Measurements from ENCODE around the gene NEO1. TPM values are rescaled to one million over a fixed set of nuclear protein-coding genes. Genes with fewer than 3 reads are reported as not detected.

Gene NEO1
- polyA plus RNA-seq, 1 donor (not counting 4 experiments of a cell fraction or from before 2014, with no cell fraction given) = 4.4 TPM

DNA sequence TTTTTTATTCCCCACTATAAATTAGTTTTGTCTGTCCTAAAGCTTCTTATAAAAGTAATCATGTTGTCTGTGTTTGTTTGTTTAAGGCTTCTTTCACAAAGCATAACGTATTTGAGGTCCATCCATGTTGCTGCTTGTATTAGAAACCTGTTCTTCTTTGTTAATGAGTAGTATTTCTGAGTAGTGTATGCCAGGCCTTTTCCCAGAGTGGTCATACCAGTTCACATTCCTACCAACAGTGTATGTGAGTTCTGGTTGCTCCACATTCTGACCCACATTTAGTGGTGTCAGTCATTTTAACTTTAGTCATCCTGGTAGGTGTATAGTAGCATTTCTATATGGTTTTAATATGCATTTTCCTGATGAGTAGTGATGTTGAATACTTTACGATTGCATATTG, 98.6 kb downstream of the NEO1 start:
- H3K9me1 ChIP-seq (ENCODE audit: control insufficient read depth, extremely low read depth, insufficient read depth, low read length) = no peaks in the 10 kb centered on the region
- H4K20me1 ChIP-seq (ENCODE audit: control insufficient read depth, extremely low read depth, insufficient read depth, low read length) = no peaks in the 10 kb centered on the region
- no peaks in the 10 kb centered on the region for H3K36me3 ChIP-seq (ENCODE audit: control insufficient read depth in 2 of 2, extremely low read depth in 1 of 2, insufficient read depth in 2 of 2, low read length in 2 of 2)
- H3K4me3 ChIP-seq (ENCODE audit: control insufficient read depth in 2 of 3, extremely low read depth in 1 of 3, insufficient read depth in 2 of 3, low read depth in 1 of 3, low read length in 3 of 3) = no peak overlapping the region
- no peak overlapping the region for H2AFZ ChIP-seq (ENCODE audit: control insufficient read depth, low read length)
- FAIRE-seq (no peak), DNase-seq (ENCODE audit: low read depth, low spot score) (no peak)
- no peak overlapping the region for H3K4me2 ChIP-seq (ENCODE audit: control insufficient read depth, extremely low read depth, insufficient read depth, low read depth, low read length)
- H3K79me2 ChIP-seq (ENCODE audit: control insufficient read depth, insufficient read depth, low read length) = no peaks in the 10 kb centered on the region
- H3K27ac ChIP-seq (ENCODE audit: control insufficient read depth, insufficient read depth, low read length) = no peak overlapping the region
- TF ChIP-seq EZH2 (IDR thresholded peaks at IDR 0.05; ENCODE audit: low read length) = no peak
- TF ChIP-seq, protein P1, sequence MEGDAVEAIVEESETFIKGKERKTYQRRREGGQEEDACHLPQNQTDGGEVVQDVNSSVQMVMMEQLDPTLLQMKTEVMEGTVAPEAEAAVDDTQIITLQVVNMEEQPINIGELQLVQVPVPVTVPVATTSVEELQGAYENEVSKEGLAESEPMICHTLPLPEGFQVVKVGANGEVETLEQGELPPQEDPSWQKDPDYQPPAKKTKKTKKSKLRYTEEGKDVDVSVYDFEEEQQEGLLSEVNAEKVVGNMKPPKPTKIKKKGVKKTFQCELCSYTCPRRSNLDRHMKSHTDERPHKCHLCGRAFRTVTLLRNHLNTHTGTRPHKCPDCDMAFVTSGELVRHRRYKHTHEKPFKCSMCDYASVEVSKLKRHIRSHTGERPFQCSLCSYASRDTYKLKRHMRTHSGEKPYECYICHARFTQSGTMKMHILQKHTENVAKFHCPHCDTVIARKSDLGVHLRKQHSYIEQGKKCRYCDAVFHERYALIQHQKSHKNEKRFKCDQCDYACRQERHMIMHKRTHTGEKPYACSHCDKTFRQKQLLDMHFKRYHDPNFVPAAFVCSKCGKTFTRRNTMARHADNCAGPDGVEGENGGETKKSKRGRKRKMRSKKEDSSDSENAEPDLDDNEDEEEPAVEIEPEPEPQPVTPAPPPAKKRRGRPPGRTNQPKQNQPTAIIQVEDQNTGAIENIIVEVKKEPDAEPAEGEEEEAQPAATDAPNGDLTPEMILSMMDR (optimal IDR thresholded peaks at IDR 0.05 in 1 of 3, IDR thresholded peaks at IDR 0.05 in 1 of 3, conservative IDR thresholded peaks at IDR 0.05 in 1 of 3; ENCODE audit: extremely low read depth in 1 of 3, insufficient read depth in 2 of 3, low read length in 3 of 3) = no peak
- no peak overlapping the region for H3K9ac ChIP-seq (ENCODE audit: control insufficient read depth, extremely low read depth, insufficient read depth, low read length)
- no peaks in the 10 kb centered on the region for H3K9me3 ChIP-seq (ENCODE audit: control insufficient read depth, low read depth, low read length)
- H3K27me3 ChIP-seq (ENCODE audit: control insufficient read depth, extremely low read depth, insufficient read depth, low read length) = no peaks in the 10 kb centered on the region
- dilution Hi-C loops (cut with MboI; ENCODE audit: extremely low pct_ligation_motif_present, low sequenced_read_pairs) = no loop called here
- no peaks in the 10 kb centered on the region for H3K4me1 ChIP-seq (ENCODE audit: control insufficient read depth, extremely low read depth, insufficient read depth, low read length)

DNA sequence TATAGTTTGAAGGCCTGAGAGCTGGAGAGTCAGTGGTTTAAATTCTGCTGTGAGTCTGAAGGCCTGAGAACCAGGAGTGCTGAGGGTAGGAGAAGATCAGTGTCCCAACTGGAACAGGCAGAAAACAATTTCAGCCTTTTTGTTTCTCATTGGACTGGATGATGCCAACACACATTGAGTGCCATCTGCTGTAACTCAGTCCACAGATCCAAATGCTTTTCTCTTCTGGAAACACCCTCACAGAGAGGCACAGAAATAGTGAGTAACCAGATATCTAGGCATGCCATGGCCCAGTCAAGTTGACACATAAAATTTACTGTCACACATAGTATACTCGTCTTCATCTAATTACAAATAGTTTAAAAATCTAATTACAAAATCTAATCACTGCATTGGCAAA, 100.8 kb downstream of the NEO1 start:
- Histone ChIP-seq H2AFZ (ENCODE audit: control insufficient read depth, low read length) (no peak overlapping the region), H3K36me3 (ENCODE audit: control insufficient read depth in 2 of 2, extremely low read depth in 1 of 2, insufficient read depth in 2 of 2, low read length in 2 of 2) (no peaks in the 10 kb centered on the region), H3K27me3 (ENCODE audit: control insufficient read depth, extremely low read depth, insufficient read depth, low read length) (no peaks in the 10 kb centered on the region), H3K9ac (ENCODE audit: control insufficient read depth, extremely low read depth, insufficient read depth, low read length) (no peak overlapping the region), H3K27ac (ENCODE audit: control insufficient read depth, insufficient read depth, low read length) (no peak overlapping the region), H3K4me3 (ENCODE audit: control insufficient read depth in 2 of 3, extremely low read depth in 1 of 3, insufficient read depth in 2 of 3, low read depth in 1 of 3, low read length in 3 of 3) (no peak overlapping the region), H3K4me1 (ENCODE audit: control insufficient read depth, extremely low read depth, insufficient read depth, low read length) (no peaks in the 10 kb centered on the region), H4K20me1 (ENCODE audit: control insufficient read depth, extremely low read depth, insufficient read depth, low read length) (no peaks in the 10 kb centered on the region), H3K79me2 (ENCODE audit: control insufficient read depth, insufficient read depth, low read length) (no peaks in the 10 kb centered on the region), H3K9me3 (ENCODE audit: control insufficient read depth, low read depth, low read length) (no peaks in the 10 kb centered on the region), H3K4me2 (ENCODE audit: control insufficient read depth, extremely low read depth, insufficient read depth, low read depth, low read length) (no peak overlapping the region), H3K9me1 (ENCODE audit: control insufficient read depth, extremely low read depth, insufficient read depth, low read length) (no peaks in the 10 kb centered on the region)
- DNase-seq (ENCODE audit: low read depth, low spot score) (no peak), FAIRE-seq (no peak)
- no peak for TF ChIP-seq EZH2 (IDR thresholded peaks at IDR 0.05; ENCODE audit: low read length)
- TF ChIP-seq, protein P1 (optimal IDR thresholded peaks at IDR 0.05 in 1 of 3, IDR thresholded peaks at IDR 0.05 in 1 of 3, conservative IDR thresholded peaks at IDR 0.05 in 1 of 3; ENCODE audit: extremely low read depth in 1 of 3, insufficient read depth in 2 of 3, low read length in 3 of 3) = no peak
- dilution Hi-C loops (cut with MboI; ENCODE audit: extremely low pct_ligation_motif_present, low sequenced_read_pairs) = no loop called here

Data from keratinocyte (primary cell).